Lower lobe of right lung (tissue), 2 donors: ENCODE data around the gene ONECUT1. TPM values are rescaled to one million over a fixed set of nuclear protein-coding genes. Genes with fewer than 3 reads are reported as not detected.

Experiments used
- ATAC-seq, 2 donors: fragments of 200-7000 bp; cut with Tn5 transposase; one replicate each; pipeline ENCODE4 v1.9.1; 2020 to 2022; ENCODE audit warnings: mild to moderate bottlenecking in 2 of 2, moderate library complexity in 2 of 2
- DNase-seq: peaks from one replicate; pipeline ENCODE4 v3.0.0-alpha.2; 2020
- H3K27ac ChIP-seq: fragments of 200-600 bp; one replicate; pipeline ENCODE4 v1.8.0; 2022
- H3K27me3 ChIP-seq: fragments of 200-600 bp; one replicate; pipeline ENCODE4 v1.8.0; 2022; ENCODE audit warnings: low read depth
- H3K36me3 ChIP-seq: fragments of 200-600 bp; one replicate; pipeline ENCODE4 v1.8.0; 2022; ENCODE audit warnings: mild to moderate bottlenecking
- H3K4me1 ChIP-seq: fragments of 200-600 bp; one replicate; pipeline ENCODE4 v1.8.0; 2022
- H3K4me3 ChIP-seq: fragments of 200-600 bp; one replicate; pipeline ENCODE4 v1.8.0; 2022; ENCODE audit warnings: mild to moderate bottlenecking
- H3K9me3 ChIP-seq: fragments of 200-600 bp; one replicate; pipeline ENCODE4 v1.8.0; 2022
- CTCF ChIP-seq: fragments of 200-600 bp; IDR thresholded peaks from one replicate; pipeline ENCODE4 v1.8.0; 2022; ENCODE audit warnings: antibody characterized with exemption, mild to moderate bottlenecking
- intact Hi-C: fragments of 100-400 bp; cut with DNase I; formaldehyde crosslinking; loops from one replicate; pipeline ENCODE4 v1.11.0; 2022
- total RNA-seq: library from RNA; stranded (reverse); fragmentation: NEBNext Ultra II Directional; extraction: Animal tissue kit (Norgen Biotek cat#: 25700); gene quantifications from one replicate; pipeline ENCODE4 v1.2.1, GENCODE V29; 2021
- donor health status: DM: no; HTN: yes; CAD: no; lungs with severe emphysema.

The ONECUT1 gene
- total RNA-seq, 1 donor from 2014 or later = not detected

- intact Hi-C loops = no loop called here
- Histone ChIP-seq H3K4me1 (no peaks in the 10 kb centered on the region), H3K27ac (no peak overlapping the region), H3K4me3 (no peak overlapping the region), H3K9me3 (no peaks in the 10 kb centered on the region), H3K27me3 (no peaks in the 10 kb centered on the region), H3K36me3 (no peaks in the 10 kb centered on the region)
- DNase-seq (no peak), ATAC-seq (peak; percentile 15 to 40)
- no peak for TF ChIP-seq CTCF
Measured at GRCh38 chr15:52715411-52715810, 74.7 kb downstream of the ONECUT1 start.

- no peaks in the 10 kb centered on the region for H3K36me3 ChIP-seq
- H3K9me3 ChIP-seq = no peaks in the 10 kb centered on the region
- H3K4me3 ChIP-seq = no peak overlapping the region
- DNase-seq = peak; percentile 78
- no peaks in the 10 kb centered on the region for H3K4me1 ChIP-seq
- H3K27ac ChIP-seq = no peak overlapping the region
- no peak for TF ChIP-seq CTCF
- ATAC-seq = peak; percentile 61 to 68
- no peaks in the 10 kb centered on the region for H3K27me3 ChIP-seq
- intact Hi-C loops = no loop called here
Measured at GRCh38 chr15:52714968-52715367, 75.2 kb downstream of the ONECUT1 start.

GRCh38 chr15:52710708-52711389, 79.3 kb downstream of the ONECUT1 start:
- no peak for TF ChIP-seq CTCF
- Histone ChIP-seq H3K27ac (no peak overlapping the region), H3K36me3 (no peaks in the 10 kb centered on the region), H3K27me3 (no peaks in the 10 kb centered on the region), H3K4me3 (no peak overlapping the region), H3K4me1 (no peaks in the 10 kb centered on the region), H3K9me3 (no peaks in the 10 kb centered on the region)
- intact Hi-C loops = no loop called here
- ATAC-seq (no peak), DNase-seq (no peak)

- intact Hi-C loops = no loop called here
- Histone ChIP-seq H3K4me1 (no peaks in the 10 kb centered on the region), H3K36me3 (no peaks in the 10 kb centered on the region), H3K4me3 (no peak overlapping the region), H3K9me3 (no peaks in the 10 kb centered on the region), H3K27me3 (no peaks in the 10 kb centered on the region), H3K27ac (no peak overlapping the region)
- TF ChIP-seq CTCF = no peak
- ATAC-seq (no peak), DNase-seq (no peak)
Measured at GRCh38 chr15:52710050-52710707, 80.0 kb downstream of the ONECUT1 start.

- H3K27me3 ChIP-seq = no peaks in the 10 kb centered on the region
- H3K4me3 ChIP-seq = no peak overlapping the region
- ATAC-seq (peak; percentile 56 to 59), DNase-seq (no peak)
- H3K36me3 ChIP-seq = no peaks in the 10 kb centered on the region
- no peaks in the 10 kb centered on the region for H3K9me3 ChIP-seq
- intact Hi-C loops = no loop called here
- no peak overlapping the region for H3K27ac ChIP-seq
- TF ChIP-seq CTCF = no peak
- H3K4me1 ChIP-seq = no peaks in the 10 kb centered on the region
Measured at GRCh38 chr15:52709187-52709981, 80.8 kb downstream of the ONECUT1 start.

Other genes with a start within 250 kb of the ONECUT1 start
- 150 TPM for gene ARPP19, start 221.3 kb downstream of the ONECUT1 start, total RNA-seq
- 46.7 TPM for gene ATOSA, start 110.9 kb downstream of the ONECUT1 start, total RNA-seq